Measurements from ENCODE around the gene COX4I1.
"Not testable (repeated sequence)": the region's sequence is repeated elsewhere in the genome, so short reads cannot be mapped to it uniquely, and the experiment has no call there.

The COX4I1 gene

DNA sequence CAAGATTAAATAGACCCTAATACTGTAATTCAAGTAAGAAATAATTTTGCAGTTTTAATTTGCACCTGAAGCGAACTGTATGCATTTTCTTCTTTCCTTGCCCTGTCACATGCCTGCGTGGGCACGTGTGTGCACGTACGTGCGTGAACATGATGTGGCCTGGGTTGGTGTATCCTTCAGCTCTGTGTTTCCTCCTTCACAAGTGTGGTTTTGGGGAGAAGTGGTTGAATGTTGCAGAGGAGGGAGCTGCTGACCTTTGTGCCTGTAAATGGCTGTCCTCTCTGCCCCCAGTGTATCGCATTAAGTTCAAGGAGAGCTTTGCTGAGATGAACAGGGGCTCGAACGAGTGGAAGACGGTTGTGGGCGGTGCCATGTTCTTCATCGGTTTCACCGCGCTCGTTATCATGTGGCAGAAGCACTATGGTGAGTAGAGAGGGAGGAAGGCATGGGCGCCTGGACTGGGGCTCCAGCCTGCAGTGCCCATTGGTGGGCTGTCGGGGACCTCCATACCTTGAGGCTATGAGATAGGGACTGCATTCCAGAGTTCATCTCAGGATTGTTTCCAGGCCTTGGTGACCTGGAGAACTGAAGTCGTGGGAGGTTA lies 6.0 kb downstream of the COX4I1 start:
- H3K4me1 Mint-ChIP-seq, result peaks cover 33% of the 10 kb centered on the region
- no peaks in the 10 kb centered on the region for H3K27me3 Mint-ChIP-seq
- H3K27ac Mint-ChIP-seq, result no peak overlapping the region
- H3K4me3 Mint-ChIP-seq, result no peak overlapping the region
- H3K9me3 Mint-ChIP-seq, result no peaks in the 10 kb centered on the region
- no peak for ATAC-seq
- H3K36me3 Mint-ChIP-seq, result peaks cover 60% of the 10 kb centered on the region

DNA sequence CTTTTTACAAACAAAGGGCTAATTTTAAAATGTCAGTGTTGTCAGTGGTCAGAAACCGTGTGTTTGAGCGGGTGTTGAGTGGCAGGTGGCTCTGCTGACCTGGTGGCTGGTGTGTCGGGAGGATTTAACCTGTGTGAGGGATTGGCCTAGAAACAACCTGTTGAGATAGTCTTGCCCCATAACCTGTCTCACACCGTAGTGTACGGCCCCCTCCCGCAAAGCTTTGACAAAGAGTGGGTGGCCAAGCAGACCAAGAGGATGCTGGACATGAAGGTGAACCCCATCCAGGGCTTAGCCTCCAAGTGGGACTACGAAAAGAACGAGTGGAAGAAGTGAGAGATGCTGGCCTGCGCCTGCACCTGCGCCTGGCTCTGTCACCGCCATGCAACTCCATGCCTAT lies 7.0 kb downstream of the COX4I1 start:
- no peak overlapping the region for H3K4me3 Mint-ChIP-seq
- ATAC-seq, result no peak
- H3K4me1 Mint-ChIP-seq, result peaks cover 23% of the 10 kb centered on the region
- H3K27ac Mint-ChIP-seq, result no peak overlapping the region
- peaks cover 57% of the 10 kb centered on the region for H3K36me3 Mint-ChIP-seq
- peaks cover 7% of the 10 kb centered on the region for H3K27me3 Mint-ChIP-seq
- H3K9me3 Mint-ChIP-seq, result no peaks in the 10 kb centered on the region

DNA sequence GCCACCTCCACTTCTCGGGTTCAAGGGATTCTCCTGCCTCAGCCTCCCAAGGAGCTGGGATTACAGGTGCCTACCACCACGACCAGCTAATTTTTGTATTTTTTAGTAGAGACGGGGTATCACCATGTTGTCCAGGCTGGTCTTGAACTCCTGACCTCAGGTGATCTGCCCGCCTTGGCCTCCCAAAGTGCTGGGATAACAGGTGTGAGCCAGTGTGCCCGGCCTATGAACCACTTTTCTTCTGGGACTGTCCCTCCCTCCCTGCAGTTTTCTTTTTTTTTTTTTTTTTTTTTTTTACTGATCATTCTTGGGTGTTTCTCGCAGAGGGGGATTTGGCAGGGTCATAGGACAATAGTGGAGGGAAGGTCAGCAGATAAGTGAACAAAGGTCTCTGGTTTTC lies 7.8 kb downstream of the COX4I1 start:
- Mint-ChIP-seq H3K27me3 (peaks cover 15% of the 10 kb centered on the region), H3K4me1 (peaks cover 15% of the 10 kb centered on the region), H3K36me3 (peaks cover 49% of the 10 kb centered on the region)
- not testable (repeated sequence) for ATAC-seq, H3K9me3 Mint-ChIP-seq, H3K27ac Mint-ChIP-seq, H3K4me3 Mint-ChIP-seq

DNA sequence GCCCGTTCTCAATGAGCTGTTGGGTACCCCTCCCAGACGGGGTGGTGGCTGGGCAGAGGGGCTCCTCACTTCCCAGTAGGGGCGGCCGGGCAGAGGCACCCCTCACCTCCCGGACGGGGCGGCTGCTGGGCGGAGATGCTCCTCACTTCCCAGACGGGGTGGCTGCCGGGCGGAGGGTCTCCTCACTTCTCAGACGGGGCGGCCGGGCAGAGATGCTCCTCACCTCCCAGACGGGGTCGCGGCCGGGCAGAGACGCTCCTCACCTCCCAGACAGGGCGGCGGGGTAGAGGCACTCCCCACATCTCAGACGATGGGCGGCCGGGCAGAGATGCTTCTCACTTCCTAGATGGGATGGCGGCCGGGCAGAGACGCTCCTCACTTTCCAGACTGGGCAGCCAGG lies 8.6 kb downstream of the COX4I1 start:
- not testable (repeated sequence) for ATAC-seq, H3K27ac Mint-ChIP-seq, H3K9me3 Mint-ChIP-seq, H3K4me1 Mint-ChIP-seq, H3K4me3 Mint-ChIP-seq
- Mint-ChIP-seq H3K27me3 (peaks cover 21% of the 10 kb centered on the region), H3K36me3 (peaks cover 44% of the 10 kb centered on the region)

DNA sequence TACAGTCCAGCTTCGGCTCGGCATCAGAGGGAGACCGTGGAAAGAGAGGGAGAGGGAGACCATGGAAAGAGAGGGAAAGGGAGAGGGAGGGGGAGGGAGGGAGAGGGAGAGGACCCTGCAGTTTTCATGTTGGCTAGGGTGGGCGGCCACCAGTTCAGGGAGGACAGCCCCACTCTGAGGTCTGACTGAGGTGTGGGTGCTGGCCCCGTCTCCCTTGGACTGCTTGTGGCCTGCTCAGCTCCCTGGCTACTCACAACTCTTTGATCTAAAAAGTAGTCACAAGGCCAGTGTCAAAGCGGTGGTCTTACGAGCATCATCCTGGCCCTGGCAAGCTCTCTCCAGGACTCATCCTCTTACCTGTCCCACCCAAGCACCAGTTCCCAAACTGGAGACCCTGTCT lies 9.4 kb downstream of the COX4I1 start:
- ATAC-seq, result no peak
- H3K27ac Mint-ChIP-seq, result no peak overlapping the region
- H3K4me1 Mint-ChIP-seq, result peaks cover 2% of the 10 kb centered on the region
- peaks cover 21% of the 10 kb centered on the region for H3K27me3 Mint-ChIP-seq
- H3K36me3 Mint-ChIP-seq, result peaks cover 36% of the 10 kb centered on the region
- H3K9me3 Mint-ChIP-seq, result no peaks in the 10 kb centered on the region
- no peak overlapping the region for H3K4me3 Mint-ChIP-seq

DNA sequence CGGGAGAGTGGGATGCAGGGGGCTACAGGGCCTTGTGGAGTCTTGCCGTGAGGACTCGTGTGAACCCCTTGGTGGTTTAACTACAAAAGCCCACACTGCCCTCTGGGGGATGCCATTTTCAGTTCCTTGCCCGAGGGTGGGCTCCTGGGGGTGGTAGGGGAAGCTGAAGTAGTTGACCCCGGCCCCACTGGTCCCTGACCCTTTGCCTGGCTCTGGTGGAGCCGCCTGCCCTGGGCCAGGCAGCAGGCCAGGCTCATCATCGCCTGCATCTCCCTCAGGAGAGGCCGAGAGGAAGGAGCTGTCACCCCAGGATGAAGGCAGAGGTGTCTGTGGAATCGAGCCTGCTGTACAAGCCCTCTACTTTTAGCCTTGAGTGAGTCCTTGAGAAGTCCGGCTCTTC lies 10.2 kb downstream of the COX4I1 start:
- H3K27ac Mint-ChIP-seq, result no peak overlapping the region
- ATAC-seq, result no peak
- no peak overlapping the region for H3K4me3 Mint-ChIP-seq
- H3K4me1 Mint-ChIP-seq, result no peaks in the 10 kb centered on the region
- peaks cover 28% of the 10 kb centered on the region for H3K27me3 Mint-ChIP-seq
- H3K9me3 Mint-ChIP-seq, result no peaks in the 10 kb centered on the region
- H3K36me3 Mint-ChIP-seq, result peaks cover 32% of the 10 kb centered on the region

DNA sequence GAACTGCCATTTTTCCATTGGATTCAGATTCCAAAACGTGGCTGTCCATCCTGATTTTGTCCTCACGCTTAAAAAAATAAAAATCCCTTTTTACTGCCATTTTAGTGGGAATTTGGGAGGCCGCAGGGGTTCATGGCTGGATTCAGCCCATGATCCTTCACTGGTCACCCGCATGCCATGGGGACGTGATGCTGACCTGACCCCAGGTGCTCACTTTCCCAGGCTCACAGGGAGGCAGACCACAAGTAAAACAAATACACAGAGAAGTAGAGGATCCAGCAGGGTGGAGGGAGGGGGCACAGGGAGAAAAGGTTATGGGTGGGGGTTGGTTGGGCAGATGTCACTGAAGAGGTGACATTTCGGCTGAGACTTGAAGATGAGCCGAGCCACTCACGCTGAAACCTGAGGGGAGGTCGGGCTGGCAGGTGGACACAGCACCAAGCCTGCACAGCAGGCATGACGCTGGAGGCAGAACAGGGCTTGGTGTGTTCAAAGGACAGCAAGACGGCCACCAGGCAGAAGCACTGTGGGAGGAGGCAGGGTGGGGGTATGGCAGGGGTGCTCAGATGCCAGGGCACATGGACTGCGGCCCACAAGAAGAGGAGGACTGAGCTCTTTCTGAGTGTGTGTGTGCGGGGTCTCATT lies 10.7 kb downstream of the COX4I1 start:
- Mint-ChIP-seq H3K27ac (no peak overlapping the region), H3K4me3 (no peak overlapping the region), H3K27me3 (peaks cover 30% of the 10 kb centered on the region), H3K9me3 (no peaks in the 10 kb centered on the region), H3K4me1 (no peaks in the 10 kb centered on the region), H3K36me3 (peaks cover 26% of the 10 kb centered on the region)
- ATAC-seq, result peak; percentile 34

DNA sequence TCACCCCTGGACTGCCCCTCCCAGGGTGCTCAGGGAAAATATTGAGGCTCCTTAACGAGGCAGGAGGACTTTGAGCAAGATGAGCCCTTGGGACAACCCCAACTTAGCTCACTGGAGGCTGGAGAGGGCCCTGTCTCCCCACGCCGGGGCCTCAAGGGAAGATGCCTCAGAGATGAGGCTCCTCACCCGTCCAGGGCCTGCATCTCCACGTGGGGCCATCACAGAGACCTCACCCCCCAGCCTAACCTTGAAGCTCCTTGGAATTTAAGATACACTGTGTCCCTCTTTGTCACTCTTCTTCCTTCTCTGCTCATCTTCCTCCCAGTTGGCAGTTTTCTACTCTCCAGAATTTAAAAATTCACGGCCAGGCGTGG lies 11.2 kb downstream of the COX4I1 start:
- no peak overlapping the region for H3K4me3 Mint-ChIP-seq
- ATAC-seq, result peak; percentile 10
- no peaks in the 10 kb centered on the region for H3K9me3 Mint-ChIP-seq
- H3K36me3 Mint-ChIP-seq, result peaks cover 21% of the 10 kb centered on the region
- no peak overlapping the region for H3K27ac Mint-ChIP-seq
- no peaks in the 10 kb centered on the region for H3K4me1 Mint-ChIP-seq
- peaks cover 30% of the 10 kb centered on the region for H3K27me3 Mint-ChIP-seq

DNA sequence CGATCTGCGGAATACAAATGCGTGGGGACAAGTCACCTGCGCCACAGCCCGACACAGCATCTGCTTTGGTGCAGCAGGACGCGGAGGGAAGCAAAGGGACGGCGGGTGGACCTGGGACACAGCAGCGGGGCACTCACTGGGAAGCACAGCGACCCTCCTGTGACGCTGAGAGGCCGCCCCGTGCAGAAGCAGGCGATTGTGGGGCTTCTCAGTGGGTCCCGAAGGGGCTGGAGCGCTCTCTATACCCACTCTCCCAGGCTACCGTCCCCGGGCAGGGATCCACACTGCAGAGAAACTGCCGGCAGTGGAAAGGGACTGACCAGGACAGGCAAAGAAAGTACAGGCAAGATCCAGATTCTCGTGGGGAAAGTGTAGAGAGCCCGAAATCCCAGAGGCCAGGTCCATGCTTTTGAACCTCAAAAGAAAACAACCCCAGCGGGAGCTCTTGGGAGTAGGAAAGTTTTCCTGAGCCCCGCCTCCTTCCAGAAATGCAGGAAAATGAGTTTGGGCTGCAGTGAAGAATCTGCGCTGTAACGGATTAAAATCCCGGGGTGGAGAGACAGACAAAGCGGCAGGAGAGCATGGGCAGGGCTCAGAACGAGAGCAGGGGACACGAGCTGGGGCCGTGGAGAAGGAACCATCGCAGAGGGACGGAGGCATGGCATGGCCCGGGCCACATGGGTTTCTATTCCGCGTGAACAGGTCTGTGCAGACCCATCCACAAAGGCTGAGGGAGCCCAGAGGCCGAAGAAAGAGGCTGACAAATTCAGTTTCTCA lies 12.7 kb downstream of the COX4I1 start:
- H3K4me3 Mint-ChIP-seq, result no peak overlapping the region

DNA sequence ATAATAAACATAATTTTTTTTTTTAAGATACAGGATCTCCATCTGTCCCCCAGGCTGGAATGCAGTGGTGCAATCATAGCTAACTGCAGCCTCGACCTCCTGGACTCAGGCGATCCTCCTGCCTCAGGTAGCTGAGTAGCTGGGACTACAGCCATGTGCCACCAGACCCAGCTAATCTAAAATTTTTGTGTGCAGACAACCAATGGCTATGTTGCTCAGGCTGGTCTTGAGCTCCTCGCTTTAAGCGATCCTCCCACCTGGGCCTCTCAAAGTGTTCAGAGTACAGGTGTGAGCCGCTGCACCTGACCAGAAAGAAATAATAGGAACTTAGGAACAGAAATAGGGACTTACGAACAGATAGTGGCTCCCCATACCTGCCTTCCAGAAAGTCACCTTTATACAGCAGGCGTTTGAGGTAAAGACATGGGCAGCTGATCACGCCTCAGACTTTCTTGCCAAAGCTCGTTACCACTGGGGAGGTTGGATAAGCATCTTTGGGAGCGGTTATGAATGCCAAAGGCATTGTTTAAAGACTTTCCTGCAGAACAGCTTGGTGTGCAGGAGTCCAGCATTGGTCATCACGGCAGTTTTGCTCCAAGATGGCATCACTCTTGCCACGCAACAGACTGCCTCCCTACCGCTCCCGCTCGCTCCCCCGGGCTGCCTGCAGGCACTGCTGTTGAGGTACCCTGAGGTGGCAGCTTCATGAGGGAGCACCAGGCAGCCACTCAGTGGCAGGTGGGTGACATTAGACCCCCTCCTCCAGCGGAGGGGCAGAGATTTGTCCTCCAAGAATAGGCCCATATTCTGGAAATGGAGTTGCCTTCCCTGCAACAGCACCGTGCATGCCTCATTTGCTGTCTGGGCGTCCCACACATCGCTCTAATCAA lies 13.6 kb downstream of the COX4I1 start:
- Mint-ChIP-seq H3K4me3 (no peak overlapping the region), H3K27me3 (peaks cover 30% of the 10 kb centered on the region), H3K4me1 (no peaks in the 10 kb centered on the region), H3K9me3 (no peaks in the 10 kb centered on the region), H3K27ac (no peak overlapping the region), H3K36me3 (peaks cover 9% of the 10 kb centered on the region)
- ATAC-seq, result no peak

More for the DNA sequence above, 12.7 kb downstream of the COX4I1 start:
- ATAC-seq, result no peak
- Mint-ChIP-seq H3K9me3 (no peaks in the 10 kb centered on the region), H3K27me3 (peaks cover 30% of the 10 kb centered on the region), H3K4me1 (no peaks in the 10 kb centered on the region), H3K27ac (no peak overlapping the region), H3K36me3 (peaks cover 9% of the 10 kb centered on the region)

DNA sequence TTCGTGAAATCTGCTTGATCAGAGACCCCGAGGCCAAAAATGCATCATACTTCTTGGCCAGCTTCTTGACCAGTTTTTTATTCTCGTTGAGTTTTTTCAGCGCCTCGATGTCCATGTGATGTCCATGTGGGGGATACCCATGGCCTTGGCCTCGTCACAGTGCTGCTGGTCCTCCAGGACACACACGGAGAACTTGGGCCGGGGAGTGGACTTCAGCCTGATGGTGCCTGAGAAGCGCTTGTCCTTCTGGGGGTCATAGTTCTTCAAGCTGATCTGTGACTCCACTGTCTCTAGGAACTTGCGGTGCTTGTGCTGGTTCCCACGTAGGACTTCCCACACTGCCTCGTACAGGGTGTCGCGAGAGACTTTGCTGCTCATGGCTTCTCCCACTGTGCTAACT lies 16.7 kb downstream of the COX4I1 start:
- H3K27me3 Mint-ChIP-seq, result peaks cover 27% of the 10 kb centered on the region
- H3K36me3 Mint-ChIP-seq, result no peaks in the 10 kb centered on the region
- H3K9me3 Mint-ChIP-seq, result no peaks in the 10 kb centered on the region
- peaks cover 11% of the 10 kb centered on the region for H3K4me1 Mint-ChIP-seq
- H3K4me3 Mint-ChIP-seq, result no peak overlapping the region
- no peak for ATAC-seq
- H3K27ac Mint-ChIP-seq, result no peak overlapping the region

DNA sequence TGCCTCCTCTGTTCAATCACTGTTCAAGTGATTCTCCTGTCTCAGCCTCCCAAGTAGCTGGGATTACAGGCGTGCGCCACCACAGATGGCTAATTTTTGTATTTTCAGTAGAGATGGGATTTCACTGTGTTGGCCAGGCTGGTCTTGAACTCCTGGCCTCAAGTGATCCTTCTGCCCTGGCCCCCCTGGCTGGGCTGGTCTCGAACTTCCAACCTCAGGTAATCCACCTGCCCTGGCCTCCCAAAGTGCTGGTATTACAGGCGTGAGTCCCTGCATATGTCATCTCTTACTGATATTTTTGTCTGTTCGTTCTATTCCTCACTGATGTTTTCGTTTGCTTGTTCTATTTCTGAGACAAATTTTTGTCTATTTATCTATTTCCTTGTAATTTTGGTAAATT lies 17.7 kb downstream of the COX4I1 start:
- not testable (repeated sequence) for ATAC-seq, H3K9me3 Mint-ChIP-seq, H3K4me3 Mint-ChIP-seq, H3K27ac Mint-ChIP-seq, H3K36me3 Mint-ChIP-seq
- H3K4me1 Mint-ChIP-seq, result peaks cover 21% of the 10 kb centered on the region
- H3K27me3 Mint-ChIP-seq, result peaks cover 17% of the 10 kb centered on the region

DNA sequence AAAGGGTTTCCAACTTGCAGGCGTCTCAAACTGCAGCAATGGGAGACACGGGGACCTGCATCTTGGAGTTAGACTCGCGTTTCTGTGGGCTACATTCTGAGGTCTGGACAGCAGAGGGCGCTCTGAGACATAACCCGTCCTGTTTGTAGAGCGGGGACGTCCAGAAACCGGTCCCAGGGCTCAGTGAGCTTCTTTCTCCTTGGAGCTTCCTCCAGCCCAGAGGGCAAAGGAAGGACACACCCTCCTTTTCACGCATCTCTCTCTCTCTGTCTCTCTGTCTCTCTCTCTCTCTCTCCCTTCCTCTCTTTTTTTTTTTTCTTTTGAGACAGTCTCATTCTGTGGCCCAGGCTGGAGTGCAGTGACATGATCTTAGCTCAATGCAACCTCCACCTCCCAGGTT lies 19.8 kb downstream of the COX4I1 start:
- peak; percentile 71 for ATAC-seq
- Mint-ChIP-seq H3K36me3 (no peaks in the 10 kb centered on the region), H3K9me3 (no peaks in the 10 kb centered on the region), H3K4me3 (no peak overlapping the region), H3K27ac (no peak overlapping the region), H3K27me3 (peaks cover 6% of the 10 kb centered on the region), H3K4me1 (peaks cover 21% of the 10 kb centered on the region)

DNA sequence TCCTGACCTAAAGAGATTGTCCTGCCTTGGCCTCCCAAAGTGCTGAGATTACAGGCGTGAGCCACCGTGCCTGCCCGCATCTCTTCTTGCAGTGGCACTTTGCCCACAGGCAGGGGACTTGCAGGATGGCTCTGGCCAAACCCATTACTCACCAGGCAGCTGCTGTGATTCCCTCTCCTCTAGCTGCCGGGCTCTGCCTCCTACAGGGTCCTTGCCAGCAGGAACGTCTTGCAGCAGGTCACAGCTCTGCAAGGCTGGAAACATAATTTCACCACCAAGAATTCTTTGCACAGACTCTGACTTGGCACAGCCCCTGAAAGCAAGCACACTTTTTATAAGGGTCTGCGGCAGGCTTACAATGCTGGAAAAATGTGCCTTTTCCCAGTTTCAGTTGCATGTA lies 20.3 kb downstream of the COX4I1 start:
- H3K27me3 Mint-ChIP-seq, result peaks cover under 1% of the 10 kb centered on the region
- no peak overlapping the region for H3K27ac Mint-ChIP-seq
- no peak overlapping the region for H3K4me3 Mint-ChIP-seq
- no peak for ATAC-seq
- H3K36me3 Mint-ChIP-seq, result no peaks in the 10 kb centered on the region
- peaks cover 21% of the 10 kb centered on the region for H3K4me1 Mint-ChIP-seq
- H3K9me3 Mint-ChIP-seq, result no peaks in the 10 kb centered on the region

Data from stimulated activated memory B cell treated with anti-CD40 and anti-IgM and Interleukin-4, amounts not matched to agents 10 μg/mL and 1 μg/mL and 100 μg/mL, for 72 hours (primary cell).